ENCODE measurements around the gene GRID2. TPM values are rescaled to one million over a fixed set of nuclear protein-coding genes. Genes with fewer than 3 reads are reported as not detected.

GRID2 gene
- total and polyA plus RNA-seq, 2 of the 4 experiments (the other 2 are of a cell fraction) = under 0.01 TPM; not detected in 1

- Histone ChIP-seq H3K4me3 (ENCODE audit: insufficient read depth, low read depth, low read length) (no peak overlapping the region), H3K14ac (replicated peaks; ENCODE audit: low read depth, low read length) (no peak overlapping the region), H3K27me3 (ENCODE audit: control insufficient read depth, insufficient read depth, low read length) (no peaks in the 10 kb centered on the region), H4K8ac (ENCODE audit: low read depth in 2 of 2, low read length in 2 of 2) (no peak overlapping the region), H3K4me2 (ENCODE audit: low read depth, low read length) (no peak overlapping the region), H4K91ac (ENCODE audit: insufficient read depth, low read depth, low read length) (no peak overlapping the region), H3K9me1 (ENCODE audit: insufficient read depth, low read length) (no peaks in the 10 kb centered on the region), H3K4me1 (ENCODE audit: control insufficient read depth, insufficient read depth, low read length) (no peaks in the 10 kb centered on the region), H2AK5ac (ENCODE audit: low read depth, low read length) (no peak overlapping the region), H2AK9ac (replicated peaks; ENCODE audit: low read depth, low read length, poor library complexity) (no peak overlapping the region), H3K36me3 (ENCODE audit: control insufficient read depth, insufficient read depth, low read length) (no peaks in the 10 kb centered on the region), H3K27ac (ENCODE audit: insufficient read depth, low read length) (no peak overlapping the region), H4K5ac (ENCODE audit: low read depth, low read length) (no peak overlapping the region), H3K9me3 (ENCODE audit: control insufficient read depth, insufficient read depth, low read length) (no peaks in the 10 kb centered on the region), H2AFZ (replicated peaks; ENCODE audit: low read length, poor library complexity) (no peak overlapping the region), H3K9ac (ENCODE audit: low read depth, low read length) (no peak overlapping the region), H3K56ac (ENCODE audit: extremely low read depth, insufficient read depth, low read length) (no peak overlapping the region), H2BK120ac (ENCODE audit: low read depth, low read length) (no peak overlapping the region), H3K4ac (ENCODE audit: low read depth, low read length) (no peak overlapping the region), H3K23ac (ENCODE audit: low read depth, low read length) (no peak overlapping the region), H4K20me1 (ENCODE audit: insufficient read depth, low read length) (no peaks in the 10 kb centered on the region), H2BK15ac (ENCODE audit: low read depth, low read length) (no peak overlapping the region), H3K79me1 (ENCODE audit: low read depth in 1 of 2, low read length in 2 of 2) (no peaks in the 10 kb centered on the region), H2BK20ac (ENCODE audit: low read depth, low read length) (no peak overlapping the region), H2BK5ac (ENCODE audit: low read depth, low read length, poor library complexity, severe bottlenecking) (no peak overlapping the region), H3K18ac (ENCODE audit: low read depth, low read length) (no peak overlapping the region)
- WGBS, 2 experiments (ENCODE audit: extremely low coverage in 2 of 2, insufficient read length in 1 of 2) = no CpG with 5 or more reads among the region's 2 CpGs
- BruUV-seq (replicated peaks) = no TSS peak
- ATAC-seq (ENCODE audit: low read depth) (no peak), DNase-seq (no peak)
- dilution Hi-C loops (cut with HindIII; ENCODE audit: low sequenced_read_pairs, unreplicated experiment) = no loop called here
- ChIA-PET POLR2A (ENCODE audit: unreplicated experiment) (no interaction called here), CTCF (interaction anchor here (0.7 kb wide), 1 partner anchor 323 kb away, joined by 3 read pairs; no protein-coding TSS in a partner anchor)
- TF ChIP-seq NFE2L2 (IDR thresholded peaks at IDR 0.05; ENCODE audit: low read depth, low read length) (no peak), MAFK (IDR thresholded peaks at IDR 0.05; ENCODE audit: low read depth, low read length) (no peak), RFX5 (IDR thresholded peaks at IDR 0.05; ENCODE audit: low read depth, low read length) (no peak), FOS (IDR thresholded peaks at IDR 0.05; ENCODE audit: low read depth, low read length) (no peak), MXI1 (IDR thresholded peaks at IDR 0.05; ENCODE audit: borderline replicate concordance, low read depth, low read length) (no peak), BHLHE40 (IDR thresholded peaks at IDR 0.05; ENCODE audit: low read depth, low read length) (no peak), POLR2A (IDR thresholded peaks at IDR 0.05; ENCODE audit: low read depth, low read length) (no peak), CHD1 (IDR thresholded peaks at IDR 0.05; ENCODE audit: low read depth, low read length) (no peak), CTCF (conservative IDR thresholded peaks at IDR 0.05; ENCODE audit: low read depth, low read length) (no peak), MAZ (IDR thresholded peaks at IDR 0.05; ENCODE audit: borderline replicate concordance, low read depth, low read length) (no peak)
- TF ChIP-seq, protein P1, sequence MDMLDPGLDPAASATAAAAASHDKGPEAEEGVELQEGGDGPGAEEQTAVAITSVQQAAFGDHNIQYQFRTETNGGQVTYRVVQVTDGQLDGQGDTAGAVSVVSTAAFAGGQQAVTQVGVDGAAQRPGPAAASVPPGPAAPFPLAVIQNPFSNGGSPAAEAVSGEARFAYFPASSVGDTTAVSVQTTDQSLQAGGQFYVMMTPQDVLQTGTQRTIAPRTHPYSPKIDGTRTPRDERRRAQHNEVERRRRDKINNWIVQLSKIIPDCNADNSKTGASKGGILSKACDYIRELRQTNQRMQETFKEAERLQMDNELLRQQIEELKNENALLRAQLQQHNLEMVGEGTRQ (IDR thresholded peaks at IDR 0.05; ENCODE audit: low read depth, low read length) = no peak
- TF ChIP-seq, protein P2, sequence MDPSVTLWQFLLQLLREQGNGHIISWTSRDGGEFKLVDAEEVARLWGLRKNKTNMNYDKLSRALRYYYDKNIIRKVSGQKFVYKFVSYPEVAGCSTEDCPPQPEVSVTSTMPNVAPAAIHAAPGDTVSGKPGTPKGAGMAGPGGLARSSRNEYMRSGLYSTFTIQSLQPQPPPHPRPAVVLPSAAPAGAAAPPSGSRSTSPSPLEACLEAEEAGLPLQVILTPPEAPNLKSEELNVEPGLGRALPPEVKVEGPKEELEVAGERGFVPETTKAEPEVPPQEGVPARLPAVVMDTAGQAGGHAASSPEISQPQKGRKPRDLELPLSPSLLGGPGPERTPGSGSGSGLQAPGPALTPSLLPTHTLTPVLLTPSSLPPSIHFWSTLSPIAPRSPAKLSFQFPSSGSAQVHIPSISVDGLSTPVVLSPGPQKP (IDR thresholded peaks at IDR 0.05; ENCODE audit: borderline replicate concordance, low read depth, low read length) = no peak
- in situ Hi-C loops (cut with MboI; ENCODE audit: low sequenced_read_pairs) = no loop called here
- intact Hi-C loops (cut with micrococcal nuclease) = no loop called here
Measured at GRCh38 chr4:93243262-93243661, 939.5 kb downstream of the GRID2 start.
